Activated CD8-positive, alpha-beta memory T cell treated with anti-CD3 and anti-CD28 coated beads for 4 hours (primary cell): ENCODE measurements around the gene SGSM1.

ENCODE experiments used
- DNase-seq, 2 donors: peaks; one replicate each; pipeline ENCODE4 v3.0.0-alpha.2; 2020; ENCODE audit warnings: low read depth in 2 of 2

Gene SGSM1, protein sequence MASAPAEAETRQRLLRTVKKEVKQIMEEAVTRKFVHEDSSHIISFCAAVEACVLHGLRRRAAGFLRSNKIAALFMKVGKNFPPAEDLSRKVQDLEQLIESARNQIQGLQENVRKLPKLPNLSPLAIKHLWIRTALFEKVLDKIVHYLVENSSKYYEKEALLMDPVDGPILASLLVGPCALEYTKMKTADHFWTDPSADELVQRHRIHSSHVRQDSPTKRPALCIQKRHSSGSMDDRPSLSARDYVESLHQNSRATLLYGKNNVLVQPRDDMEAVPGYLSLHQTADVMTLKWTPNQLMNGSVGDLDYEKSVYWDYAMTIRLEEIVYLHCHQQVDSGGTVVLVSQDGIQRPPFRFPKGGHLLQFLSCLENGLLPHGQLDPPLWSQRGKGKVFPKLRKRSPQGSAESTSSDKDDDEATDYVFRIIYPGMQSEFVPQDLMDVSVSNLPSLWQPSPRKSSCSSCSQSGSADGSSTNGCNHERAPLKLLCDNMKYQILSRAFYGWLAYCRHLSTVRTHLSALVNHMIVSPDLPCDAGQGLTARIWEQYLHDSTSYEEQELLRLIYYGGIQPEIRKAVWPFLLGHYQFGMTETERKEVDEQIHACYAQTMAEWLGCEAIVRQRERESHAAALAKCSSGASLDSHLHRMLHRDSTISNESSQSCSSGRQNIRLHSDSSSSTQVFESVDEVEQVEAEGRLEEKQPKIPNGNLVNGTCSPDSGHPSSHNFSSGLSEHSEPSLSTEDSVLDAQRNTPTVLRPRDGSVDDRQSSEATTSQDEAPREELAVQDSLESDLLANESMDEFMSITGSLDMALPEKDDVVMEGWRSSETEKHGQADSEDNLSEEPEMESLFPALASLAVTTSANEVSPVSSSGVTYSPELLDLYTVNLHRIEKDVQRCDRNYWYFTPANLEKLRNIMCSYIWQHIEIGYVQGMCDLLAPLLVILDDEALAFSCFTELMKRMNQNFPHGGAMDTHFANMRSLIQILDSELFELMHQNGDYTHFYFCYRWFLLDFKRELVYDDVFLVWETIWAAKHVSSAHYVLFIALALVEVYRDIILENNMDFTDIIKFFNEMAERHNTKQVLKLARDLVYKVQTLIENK

DNA sequence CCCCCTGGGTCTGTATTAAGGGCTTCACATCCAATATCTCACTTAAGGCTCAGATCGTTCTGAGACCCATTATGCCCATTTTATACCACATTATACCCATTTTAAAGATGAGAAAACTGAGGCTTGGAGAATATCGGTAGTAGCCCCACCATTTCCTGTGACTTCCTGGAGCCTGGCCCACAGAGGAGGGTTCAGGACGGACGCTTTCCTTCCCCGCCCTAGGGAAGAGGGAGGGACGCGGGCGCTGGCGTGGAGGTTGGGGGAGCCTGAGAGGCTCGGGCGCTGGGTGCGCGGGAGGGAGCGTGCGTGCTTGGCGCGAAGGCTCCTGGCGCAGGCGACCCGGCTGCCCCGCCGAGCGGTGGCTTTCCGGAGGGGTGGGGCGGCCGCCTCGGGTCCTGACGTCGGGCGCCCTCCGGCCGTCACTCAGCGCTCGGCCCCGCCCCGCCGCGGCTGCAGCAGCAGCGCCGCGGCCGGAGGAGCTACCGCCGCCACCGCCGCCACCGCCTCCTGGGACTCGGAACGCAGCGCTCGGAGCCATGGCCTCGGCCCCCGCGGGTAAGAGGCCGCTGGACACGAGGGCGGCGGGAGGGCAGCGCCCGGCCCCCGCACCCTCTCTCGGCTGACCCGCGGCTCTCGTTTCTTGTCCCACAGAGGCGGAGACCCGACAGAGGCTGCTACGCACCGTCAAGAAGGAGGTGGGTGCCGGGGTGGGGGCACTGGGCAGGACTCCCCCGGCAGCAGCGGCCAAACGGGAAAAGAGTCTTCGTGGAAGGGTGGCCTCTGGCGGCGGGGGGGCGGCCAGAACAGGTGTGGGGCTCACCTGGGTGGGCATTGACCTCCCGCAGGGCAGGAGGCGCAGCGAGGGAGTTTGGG, at the start of gene SGSM1:
SGSM1 (plus strand) TSS at position 422 of the 873 bp plus-strand sequence; CDS start at position 537, 115 bp downstream.
- peak; percentile 42 to 44 for DNase-seq

DNA sequence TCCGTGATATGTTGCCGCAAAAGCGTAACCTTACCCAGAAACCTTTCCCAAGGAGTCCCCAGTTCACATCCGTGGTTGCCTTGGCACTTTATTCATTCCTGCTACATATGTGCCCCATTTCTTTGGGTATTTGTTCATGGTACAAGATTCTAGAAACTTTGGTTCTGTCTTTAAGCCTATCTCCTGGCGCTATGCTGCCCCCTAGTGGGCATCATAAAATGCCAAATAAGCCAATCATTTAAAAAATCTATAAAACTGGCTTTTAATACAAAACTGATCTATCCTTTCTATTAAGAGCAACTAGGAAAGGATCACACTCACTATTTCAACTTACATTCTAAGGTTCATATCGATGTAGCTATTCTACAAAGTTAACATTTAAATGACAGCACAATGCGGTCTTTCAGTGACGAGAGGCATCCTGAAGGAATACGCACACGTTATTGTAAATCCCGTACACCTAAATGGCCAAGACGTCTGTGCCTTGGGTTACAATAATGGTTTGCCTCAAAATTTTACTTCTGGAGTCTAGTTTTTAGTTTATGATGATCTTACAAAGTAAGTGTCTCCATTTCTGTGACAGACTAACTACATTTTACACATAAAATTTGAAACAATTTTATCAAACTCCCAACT, 47.7 kb upstream of the SGSM1 start:
- peak; percentile 12 to 23 for DNase-seq

DNA sequence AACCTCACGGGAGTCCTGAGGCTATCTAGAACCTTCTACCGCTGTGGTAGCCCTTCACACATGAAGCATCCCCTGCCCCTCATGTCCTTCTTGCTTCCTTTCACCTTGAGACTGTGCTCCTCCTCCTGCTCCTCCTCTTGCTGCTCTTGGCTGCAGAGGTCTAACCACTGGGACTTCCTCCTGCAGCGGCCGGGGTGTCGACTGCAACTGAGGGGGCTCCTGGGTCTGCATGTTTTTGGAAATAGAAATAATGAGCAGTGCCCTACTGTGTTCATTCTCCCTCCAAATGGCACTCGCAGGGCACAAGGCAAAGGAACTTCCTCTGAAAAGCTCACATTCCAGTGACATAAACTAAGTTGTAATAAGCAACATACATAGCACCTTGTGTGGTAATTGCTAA, 46.2 kb upstream of the SGSM1 start:
- DNase-seq = no peak

DNA sequence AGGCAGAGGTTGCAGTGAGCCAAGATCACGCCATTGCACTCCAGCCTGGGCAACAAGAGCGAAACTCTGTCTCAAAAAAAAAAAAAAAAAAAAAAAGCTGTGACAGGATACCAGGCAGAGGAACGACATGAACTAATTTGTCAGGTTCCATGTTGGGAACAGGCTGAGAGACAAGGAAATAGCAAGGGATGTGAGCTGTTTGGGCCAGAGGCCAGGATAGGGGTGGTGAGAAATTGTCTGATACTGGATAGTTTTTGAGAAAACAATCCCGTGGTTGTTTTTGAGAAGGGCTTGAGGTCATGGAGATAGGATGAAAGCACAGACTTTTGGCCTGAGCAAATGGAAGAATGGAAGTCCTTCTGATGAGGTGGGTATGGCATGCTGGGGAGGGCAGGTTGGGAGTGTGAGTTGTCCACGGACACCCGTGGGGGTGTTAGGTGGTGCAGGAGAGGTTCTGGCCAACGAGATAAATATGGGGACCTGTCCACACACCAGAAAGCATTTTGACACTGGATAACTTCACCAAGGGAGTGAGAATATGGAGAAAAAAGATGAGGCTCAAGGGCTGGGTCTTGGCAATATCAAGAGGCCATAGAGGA, 45.2 kb upstream of the SGSM1 start:
- no peak for DNase-seq

DNA sequence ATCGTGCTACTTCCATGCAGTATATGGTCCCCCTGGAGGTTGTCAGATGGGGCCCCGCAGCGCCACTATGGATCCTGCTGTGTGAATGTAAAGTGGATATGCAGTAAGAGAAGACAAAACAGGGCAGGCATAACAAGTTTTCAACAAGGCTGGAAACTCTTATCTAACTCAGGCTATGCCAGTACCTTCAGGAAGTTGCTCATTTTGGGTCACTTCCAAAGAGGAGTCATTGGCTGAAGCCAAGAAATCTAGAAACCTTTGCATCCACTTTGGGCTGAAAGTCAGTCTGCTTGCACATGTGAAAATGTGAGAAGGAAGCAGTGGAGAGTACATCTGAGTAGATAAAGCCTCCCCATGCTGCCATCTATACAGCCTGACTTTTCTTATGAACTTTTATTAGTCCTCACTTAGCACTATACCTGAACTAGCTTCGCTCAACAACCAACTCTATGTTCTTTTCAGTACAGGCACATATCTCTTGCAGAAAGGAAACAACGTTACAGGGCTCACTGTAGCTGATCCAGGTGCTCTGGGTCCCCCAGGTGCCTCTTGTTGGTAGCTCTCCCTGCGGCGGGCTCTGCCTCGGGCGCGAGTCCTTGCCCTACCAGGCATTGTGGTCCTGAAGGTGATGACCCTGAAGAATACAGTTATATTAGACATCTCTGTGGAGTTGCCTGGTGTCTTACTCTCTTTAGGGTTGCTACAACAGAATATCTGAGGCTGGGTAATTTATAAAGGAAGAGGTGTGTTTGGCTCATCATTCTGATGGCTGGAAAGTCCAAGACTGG, 43.9 kb upstream of the SGSM1 start:
- DNase-seq = no peak

DNA sequence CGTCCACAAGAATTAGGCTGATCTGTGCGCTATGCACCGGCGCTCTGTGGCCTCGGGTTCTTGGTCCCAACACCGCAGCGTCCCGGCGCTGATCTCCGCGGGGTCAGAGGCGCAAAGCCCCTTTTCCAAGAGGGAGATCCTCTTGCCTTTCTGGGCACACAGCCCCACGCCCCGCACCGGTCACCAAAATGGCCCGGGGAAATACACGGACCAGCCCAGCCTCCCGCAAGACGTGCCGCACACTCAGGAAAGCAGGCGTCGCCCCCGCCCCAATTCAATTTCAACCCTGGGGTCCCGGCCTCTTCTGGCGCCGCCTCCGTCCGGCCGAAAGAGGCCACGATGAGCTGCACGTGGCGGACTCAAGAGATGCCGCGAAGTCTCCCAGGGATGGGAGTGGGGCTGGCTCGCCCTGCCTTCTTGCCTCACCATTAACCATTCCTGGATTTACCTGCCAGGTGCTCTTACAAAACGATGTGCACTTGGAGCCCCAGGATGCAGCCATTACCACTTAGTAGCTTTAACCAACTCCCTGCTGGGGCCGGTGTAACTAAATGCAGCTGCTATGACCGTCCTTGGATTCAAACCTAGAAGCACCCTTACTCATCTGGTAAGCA, 42.0 kb upstream of the SGSM1 start:
- no peak for DNase-seq

DNA sequence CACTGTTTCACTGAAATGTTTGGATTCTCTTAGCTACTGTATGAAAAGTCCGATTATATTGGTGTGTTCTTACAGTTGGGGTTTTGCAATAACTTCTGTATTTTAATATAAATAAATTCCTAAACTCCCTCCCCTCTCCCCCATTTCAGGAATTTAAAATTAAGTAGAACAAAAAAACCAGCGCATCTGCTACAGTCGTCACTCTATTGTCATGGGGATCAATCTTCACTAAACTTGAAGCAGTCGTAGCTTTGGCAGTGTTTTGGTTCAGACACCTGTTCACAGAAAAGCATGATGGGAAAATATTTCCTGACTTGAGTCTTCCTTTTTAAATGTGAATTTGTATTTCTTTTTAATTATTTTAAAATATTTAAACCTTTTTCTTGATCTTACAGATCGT, 40.8 kb upstream of the SGSM1 start:
- DNase-seq = no peak

DNA sequence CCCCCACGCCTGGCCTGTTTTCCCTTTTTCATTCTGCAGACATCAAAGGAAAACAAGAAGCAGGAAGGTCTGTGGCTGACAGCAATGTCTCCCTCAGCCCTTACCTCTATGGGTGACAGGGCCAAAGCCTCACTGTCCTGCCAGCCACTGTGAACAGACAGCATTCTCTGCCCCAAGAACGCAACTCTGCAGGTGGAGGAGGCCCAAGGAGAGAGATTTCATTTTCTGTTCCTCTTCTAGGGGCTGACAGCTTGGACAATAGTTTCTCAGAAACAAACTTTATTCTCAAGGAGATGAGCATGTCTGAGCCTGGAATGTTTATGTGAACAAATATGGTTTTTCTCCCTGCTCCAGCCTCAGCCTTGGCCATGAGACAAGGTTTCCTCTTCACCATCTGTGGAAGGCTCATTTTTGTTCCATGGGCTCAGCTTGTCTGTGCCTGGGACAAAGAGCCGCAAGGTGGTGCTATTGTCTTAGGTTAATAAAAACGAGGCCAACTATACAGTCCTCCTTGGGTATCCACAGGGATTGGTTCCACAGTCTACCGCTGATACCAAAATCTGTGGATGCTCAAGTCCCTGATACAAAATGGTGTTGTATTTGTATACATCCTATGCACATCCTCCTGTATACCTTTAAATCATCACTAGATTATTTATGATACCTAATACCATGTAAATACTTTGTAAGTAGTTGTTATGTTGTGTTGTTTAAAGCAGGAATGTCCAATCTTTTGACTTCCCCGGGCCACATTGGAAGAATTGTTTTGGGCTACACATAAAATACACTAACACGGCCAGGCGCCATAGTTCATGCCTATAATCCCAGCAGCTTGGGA, 37.3 kb upstream of the SGSM1 start:
- no peak for DNase-seq

DNA sequence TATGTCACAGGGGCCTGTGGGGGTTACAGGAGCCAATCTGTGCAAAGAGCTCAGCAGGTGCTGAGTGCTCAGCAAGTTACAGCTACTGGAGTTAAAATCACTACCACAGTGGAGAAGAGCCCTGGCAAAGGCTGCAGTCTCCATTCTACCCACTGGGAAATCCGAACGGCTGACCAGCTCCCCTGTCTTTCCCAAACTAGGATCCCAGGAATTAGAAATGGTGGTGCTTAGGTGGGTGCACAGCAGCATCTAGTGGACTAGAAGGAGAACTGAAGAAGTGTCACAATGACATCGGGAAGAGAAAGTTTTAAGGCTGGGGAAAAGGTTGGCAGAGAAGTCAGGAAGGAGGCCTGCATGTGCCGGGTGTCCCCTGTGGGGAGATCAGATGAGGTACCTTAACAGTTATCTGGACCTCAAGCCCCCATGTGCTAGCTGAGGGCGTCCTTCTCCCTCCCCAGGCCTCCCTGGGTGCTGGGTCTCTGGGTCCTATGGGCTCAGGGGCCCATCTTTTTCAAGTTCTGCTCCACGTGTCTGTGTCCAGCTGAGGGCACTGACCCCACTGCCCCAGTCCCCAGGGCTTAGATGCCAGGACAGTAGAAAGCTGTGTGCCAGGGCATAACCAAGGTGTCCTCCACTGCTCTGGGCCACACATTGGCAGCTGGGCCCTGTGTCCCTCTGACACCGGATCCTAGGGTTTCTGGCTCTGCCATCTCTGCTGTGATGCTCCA, 33.4 kb upstream of the SGSM1 start:
- no peak for DNase-seq

DNA sequence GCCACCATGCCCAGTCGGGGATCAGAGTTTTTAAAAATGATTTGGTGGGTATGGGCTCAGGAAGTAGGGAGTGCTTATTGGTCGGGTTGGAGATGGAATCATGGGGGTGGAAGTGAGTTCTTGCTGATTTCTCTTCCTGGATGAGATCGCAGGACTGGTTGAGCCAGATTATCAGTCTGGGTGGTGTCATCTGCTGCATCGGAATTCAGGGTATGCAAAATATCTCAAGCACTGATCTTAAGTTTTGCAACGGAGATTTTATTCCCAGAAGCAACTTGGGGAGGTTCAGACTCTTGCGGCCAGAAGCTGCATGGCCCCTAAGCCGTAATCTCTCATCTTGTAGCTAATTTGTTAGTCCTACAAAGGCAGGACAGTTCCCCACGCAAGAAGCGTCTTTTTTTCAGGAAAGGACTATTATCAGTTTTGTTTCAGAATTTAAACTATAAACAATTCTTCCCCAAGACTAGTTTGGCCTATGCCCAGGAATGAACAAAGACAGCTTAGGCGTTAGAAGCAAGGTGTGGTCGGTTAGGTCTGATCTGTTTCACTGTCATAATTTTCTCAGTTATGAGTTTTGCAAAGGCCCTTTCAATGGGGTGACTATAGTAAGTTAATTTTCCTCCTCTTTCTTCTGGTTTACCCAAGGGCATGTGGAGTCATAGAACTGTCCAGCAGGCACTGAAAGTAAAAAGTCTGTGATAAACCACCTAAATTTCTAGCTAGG, 30.1 kb upstream of the SGSM1 start:
- DNase-seq = no peak

DNA sequence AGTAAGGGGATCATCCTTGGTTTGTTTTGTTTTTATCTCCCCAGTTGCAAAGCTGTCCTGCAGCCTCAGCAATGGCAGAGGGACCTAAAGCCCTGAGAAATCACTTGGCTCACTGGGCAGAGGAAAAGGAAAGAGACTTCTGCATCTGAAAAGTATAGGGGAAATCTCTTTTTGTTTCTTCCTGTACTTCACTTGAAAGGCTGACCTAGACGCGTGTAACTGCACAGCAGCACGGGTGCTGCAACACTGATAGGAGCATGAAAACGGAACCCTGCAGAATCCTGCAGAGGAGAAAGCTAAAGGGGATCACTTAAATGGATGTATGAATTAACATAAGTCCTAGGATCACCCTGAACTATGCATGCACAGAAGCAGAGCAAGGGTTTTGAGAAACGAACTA, 29.5 kb upstream of the SGSM1 start:
- DNase-seq = no peak

DNA sequence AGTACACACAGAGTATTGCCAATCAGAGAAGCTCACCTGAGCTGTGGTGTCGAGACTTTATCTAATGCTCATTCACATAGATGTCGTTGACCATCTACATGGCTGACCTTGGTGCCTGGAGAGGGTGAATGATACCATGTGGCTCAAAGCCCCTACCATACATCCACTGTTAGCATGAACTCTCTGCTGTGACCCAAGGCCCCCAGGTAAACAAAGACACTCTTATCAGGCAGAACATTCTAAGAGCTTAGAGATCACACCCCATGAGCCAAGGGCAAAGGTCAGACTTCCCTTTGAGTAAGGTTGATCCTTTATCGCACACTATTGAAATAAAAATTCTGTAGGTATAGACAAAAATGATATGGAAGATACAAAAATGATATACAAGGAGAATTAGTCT, 16.5 kb upstream of the SGSM1 start:
- DNase-seq = no peak

DNA sequence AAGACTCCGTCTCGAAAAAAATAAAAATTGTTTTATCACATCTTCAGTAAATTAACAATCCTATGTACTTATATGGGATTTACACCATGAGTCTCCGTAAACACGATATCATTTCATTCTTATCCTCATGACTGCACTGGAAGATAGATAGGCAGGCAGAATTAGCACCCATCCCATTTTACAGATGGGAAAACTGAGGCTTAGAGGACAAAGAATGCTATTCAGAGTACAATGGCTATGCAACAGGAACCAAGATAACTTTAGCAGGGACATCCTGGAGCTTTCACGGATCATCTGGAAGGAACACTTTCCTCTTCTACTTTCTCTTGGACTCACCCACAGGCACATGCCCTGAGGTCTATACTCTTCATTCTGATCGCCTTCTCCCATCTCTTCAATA, 14.6 kb upstream of the SGSM1 start:
- no peak for DNase-seq

DNA sequence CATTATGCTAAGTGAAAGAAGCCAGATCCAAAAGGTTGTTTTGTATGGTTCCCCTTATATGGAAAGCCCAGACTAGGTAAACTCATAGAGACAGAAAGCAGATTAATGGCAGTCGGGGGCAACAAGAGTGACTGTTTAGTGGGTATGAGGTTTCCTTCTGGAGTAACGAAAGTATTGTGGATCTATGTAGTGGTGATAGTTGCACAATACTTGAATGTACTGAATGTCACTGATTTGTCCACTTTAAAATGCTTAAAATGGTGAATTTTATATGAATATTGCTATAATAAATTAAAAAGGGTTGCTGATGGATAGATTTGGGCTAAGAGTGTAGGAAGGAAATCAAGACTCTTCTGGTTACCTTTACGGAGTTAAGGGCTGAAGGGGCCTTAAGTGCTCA, 10.0 kb upstream of the SGSM1 start:
- DNase-seq = no peak

DNA sequence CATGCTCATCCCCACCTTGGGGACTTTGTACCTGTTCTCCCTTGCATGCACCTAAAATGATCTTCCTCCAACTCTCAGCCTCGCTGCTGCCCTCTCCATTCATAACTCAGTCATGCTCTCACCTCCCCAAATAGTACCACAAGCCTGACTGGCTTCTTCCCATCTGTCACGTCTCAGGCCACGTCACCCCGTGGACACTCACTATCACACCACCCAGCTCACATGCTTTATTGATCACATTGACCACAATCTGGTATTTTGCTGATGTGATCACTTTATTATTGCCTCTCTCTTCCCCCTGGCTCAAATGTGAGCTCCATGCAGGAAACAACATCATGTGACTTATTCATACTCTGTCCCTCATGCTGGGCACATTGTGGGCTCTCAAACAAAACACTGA, 9.2 kb upstream of the SGSM1 start:
- no peak for DNase-seq

DNA sequence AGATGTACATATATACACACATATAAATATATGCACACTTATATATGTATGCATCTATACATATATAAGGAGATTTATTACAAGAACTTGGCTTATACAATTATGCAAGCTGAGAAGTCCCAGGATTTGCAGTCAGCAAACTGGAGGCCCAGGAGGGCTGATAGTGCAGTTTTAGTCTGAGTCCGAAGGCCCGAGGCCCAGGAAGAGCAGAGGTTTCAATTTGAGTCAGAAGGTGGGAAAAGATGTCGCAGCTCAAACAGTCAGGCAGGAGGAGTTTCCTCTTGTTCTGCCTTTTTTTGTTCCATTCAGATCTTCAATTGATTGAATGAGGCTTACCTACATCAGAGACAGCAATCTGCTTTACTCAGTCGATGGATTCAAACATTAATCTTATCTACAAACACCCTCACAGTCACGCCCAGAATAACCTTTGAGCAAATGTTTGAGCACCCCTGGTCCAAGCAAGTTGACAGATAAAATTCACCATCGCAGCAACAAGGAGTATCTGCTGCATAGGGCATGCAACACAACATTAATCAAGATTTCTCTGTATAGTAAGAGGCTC, 4.0 kb upstream of the SGSM1 start:
- no peak for DNase-seq

DNA sequence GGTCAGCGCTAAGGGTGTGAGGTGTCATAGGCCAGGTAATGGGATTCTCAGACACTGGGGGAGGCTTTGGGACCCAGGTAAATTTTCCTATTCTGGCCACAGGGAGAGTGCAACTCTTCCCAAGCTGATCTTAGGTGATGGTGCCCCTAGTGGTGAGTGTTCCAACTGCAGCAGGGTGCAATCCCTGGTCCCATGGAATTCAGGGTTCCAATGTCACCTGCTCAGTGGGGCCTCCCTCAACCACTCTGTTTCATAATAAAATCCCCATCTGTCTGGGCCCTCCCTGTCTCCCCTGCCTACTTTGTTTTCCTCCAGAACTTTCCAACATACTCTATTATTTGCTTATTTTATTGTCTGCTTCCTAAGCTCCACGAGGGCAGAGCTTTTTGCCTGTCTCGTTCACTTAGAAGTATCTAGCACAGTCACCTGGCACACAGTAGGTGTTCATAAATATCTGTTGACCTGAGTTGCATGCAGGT, 2.9 kb upstream of the SGSM1 start:
- DNase-seq = peak in 1 of 2 donors; percentile 10
